ENCODE measurements around the gene PLCG1.
"Not testable (repeated sequence)": the region's sequence is repeated elsewhere in the genome, so short reads cannot be mapped to it uniquely, and the experiment has no call there.

Gene PLCG1

GRCh38 chr20:41124451-41125094, 12.8 kb upstream of the PLCG1 start:
- no peak for DNase-seq (ENCODE audit: low spot score)

GRCh38 chr20:41125530-41126457, 11.5 kb upstream of the PLCG1 start:
- no peak for DNase-seq (ENCODE audit: low spot score)

DNA sequence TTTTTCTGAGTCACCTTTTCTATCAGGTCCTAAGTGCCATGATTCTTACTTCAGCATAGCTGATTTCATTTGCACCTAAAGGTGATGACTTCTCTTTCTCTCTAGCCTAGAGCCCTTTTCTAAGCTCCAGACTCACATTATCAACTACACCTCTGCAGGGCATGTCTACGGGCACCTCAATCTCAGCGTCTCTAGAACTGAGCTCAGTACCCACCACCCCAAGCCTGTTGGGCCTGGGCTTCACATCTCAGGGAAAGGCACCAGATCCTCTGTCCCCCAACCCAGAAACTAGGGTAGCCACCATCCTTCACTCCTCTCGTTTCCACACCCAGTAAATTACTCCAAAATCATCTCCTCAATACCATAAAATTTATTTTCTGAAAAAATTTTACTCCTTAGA, 10.6 kb upstream of the PLCG1 start:
- DNase-seq (ENCODE audit: low spot score), result no peak

DNA sequence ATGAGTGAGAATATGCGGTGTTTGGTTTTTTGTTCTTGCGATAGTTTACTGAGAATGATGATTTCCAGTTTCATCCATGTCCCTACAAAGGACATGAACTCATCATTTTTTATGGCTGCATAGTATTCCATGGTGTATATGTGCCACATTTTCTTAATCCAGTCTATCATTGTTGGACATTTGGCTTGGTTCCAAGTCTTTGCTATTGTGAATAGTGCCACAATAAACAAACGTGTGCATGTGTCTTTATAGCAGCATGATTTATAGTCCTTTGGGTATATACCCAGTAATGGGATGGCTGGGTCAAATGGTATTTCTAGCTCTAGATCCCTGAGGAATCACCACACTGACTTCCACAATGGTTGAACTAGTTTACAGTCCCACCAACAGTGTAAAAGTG, 9.0 kb upstream of the PLCG1 start:
- not testable (repeated sequence) for DNase-seq (ENCODE audit: low spot score)

GRCh38 chr20:41131594-41132387, 5.6 kb upstream of the PLCG1 start:
- no peak for DNase-seq (ENCODE audit: low spot score)

DNA sequence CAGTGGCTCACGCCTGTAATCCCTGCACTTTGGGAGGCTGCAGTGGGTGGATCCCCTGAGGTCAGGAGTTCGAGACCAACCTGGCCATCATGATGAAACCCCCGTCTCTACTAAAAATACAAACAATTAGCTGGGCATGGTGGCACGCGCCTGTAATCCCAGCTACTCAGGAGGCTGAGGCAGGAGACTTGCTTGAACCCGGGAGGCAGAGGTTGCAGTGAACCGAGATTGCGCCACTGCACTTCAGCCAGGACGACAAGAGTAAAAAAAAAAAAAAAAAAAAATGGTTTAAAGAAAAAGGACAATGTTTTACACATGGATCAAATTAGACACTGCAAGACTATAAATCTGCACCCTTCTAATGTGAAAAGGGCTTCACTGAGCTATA, 5.0 kb upstream of the PLCG1 start:
- not testable (repeated sequence) for DNase-seq (ENCODE audit: low spot score)

DNA sequence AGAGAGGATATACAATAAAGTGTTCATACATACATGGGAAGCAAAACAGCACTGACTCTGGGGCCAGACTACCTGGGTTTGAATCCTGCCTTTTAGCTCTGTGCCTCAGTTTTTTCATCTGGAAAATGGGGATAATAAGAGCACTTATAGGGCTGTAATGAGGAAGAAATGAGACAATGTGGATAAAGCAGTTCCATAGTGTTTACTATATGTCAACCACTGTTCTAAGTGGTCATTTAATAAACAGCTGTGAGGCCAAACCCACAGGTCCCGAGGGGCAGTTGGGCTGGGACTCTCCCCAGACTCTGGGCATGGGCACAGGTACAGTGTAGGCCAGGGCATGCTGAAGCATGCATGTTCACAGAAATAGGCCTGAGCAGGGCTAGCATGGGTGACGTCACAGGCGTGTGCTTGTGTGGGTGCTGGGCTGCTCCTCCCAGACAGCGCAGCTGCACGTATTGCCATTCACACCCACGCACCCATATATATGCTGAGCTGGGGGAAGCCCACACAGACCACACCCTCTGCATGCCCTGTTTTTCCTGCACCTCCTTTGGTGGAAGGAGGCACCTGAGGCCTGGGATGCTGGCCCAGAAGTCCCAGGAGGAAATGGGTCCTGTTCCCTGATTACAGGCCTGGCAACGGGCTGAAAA, 3.5 kb upstream of the PLCG1 start:
- DNase-seq (ENCODE audit: low spot score), result no peak

DNA sequence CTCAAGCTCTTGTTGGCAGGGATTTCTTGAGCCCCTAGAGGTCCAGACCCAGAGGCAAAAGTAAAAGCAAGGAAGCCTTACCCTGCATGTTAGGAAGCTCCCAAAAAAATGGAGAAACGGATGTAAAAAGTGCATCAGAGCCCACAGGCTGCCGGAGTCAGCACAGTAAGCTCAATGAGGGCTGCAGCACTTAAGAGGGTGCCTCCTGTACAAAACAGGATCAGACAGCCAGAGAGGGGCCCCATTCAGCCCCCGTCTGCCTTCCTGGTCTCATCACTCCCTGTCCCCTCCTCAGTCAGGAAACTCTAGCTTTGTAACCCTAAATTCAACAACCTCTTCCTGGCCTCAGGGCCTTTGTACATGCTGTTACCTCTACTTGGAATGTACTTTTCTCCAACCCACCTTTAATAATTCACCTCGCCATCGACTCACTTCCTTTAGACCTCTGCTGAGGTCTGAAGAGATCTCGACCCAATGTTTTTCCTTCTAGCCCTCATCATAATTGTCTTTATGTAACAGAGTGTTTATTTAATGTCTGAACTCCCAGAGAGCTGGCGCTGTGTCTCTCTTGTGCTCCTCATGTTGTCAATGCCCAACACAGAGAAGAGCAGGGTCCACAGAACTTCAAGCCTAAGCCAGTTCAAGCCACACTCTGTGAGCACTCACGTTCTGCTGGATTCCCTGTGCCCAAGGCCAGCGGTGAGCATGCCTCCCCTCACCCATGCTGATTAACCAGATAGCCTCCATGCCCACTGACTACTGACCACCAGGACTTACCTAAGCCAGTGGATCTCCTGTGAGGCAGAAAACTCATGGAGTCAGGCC, 2.8 kb upstream of the PLCG1 start:
- DNase-seq (ENCODE audit: low spot score), result no peak

GRCh38 chr20:41135187-41135887, 2.0 kb upstream of the PLCG1 start:
- DNase-seq (ENCODE audit: low spot score), result peak; percentile 64

DNA sequence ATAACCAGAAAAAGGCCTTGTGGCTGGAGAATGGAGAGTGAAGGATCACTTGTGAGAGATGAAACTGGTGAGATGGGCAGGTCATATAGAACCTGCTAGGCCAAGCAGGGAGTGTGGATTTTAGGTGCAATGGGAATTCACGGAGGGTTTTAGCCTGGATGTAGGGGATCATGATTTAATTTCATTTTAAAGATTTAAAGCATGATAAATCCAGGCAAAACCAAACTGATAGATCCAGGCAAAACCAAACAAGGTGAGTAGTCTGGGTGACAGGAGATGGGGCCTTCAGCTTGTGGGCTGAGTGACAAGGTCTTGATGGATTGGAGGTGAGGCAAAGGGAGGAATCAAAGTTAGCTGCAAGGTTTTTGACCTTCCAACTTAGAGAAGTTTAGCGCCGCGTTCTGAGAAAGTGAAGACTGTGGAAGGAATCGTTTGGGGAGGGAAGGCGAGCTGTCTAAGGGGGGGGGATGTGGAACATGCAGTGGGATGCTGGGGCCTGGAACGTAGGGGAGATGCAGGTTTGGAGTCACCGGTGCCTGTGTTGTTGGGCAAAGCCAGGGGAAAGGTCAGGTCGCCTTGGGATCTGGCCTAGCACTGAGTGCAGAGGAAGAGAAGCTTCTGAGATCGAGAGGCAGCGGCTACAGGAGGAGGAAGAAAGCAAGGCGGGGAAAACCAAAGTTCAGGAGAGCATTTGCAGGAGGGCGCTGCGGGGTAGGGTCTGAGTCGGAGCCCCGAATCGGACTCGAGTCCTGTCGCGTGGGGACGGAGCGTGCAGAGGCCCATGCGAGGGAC, 1.3 kb upstream of the PLCG1 start:
- DNase-seq (ENCODE audit: low spot score), result no peak

DNA sequence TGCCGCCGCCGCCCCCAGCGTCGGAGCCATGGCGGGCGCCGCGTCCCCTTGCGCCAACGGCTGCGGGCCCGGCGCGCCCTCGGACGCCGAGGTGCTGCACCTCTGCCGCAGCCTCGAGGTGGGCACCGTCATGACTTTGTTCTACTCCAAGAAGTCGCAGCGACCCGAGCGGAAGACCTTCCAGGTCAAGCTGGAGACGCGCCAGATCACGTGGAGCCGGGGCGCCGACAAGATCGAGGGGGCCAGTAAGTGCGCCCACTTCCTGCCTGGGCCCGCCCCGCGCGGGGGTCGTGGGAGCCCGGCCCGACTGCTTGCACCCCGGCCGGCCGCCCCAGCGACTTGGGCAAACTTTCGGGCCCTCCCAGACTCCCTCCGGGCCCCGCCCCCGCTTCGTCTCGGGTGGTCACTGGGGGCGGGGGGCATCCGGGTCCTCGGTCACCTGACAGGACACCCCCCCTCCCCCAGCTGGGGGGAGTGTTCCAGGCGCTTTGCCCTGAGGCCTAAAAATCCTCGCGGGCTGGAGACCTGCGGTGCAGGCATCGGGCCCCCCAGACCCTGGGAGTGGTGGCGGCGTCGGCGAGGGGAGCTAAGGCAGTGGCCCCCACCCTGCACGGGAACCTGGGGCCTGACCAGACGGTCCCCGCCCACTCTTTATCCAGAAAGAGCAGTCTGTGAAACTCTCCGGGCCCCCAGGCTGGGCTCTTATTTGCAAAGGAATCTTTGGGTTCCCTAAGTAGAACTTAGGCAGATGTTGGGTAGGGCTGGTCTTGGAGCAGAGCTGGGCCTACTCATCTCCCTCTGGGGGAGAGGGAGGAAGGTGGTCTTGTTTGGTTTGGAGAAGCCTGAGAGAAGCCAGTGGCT, 501 bp downstream of the PLCG1 start:
- peak; percentile 90 for DNase-seq (ENCODE audit: low spot score)

DNA sequence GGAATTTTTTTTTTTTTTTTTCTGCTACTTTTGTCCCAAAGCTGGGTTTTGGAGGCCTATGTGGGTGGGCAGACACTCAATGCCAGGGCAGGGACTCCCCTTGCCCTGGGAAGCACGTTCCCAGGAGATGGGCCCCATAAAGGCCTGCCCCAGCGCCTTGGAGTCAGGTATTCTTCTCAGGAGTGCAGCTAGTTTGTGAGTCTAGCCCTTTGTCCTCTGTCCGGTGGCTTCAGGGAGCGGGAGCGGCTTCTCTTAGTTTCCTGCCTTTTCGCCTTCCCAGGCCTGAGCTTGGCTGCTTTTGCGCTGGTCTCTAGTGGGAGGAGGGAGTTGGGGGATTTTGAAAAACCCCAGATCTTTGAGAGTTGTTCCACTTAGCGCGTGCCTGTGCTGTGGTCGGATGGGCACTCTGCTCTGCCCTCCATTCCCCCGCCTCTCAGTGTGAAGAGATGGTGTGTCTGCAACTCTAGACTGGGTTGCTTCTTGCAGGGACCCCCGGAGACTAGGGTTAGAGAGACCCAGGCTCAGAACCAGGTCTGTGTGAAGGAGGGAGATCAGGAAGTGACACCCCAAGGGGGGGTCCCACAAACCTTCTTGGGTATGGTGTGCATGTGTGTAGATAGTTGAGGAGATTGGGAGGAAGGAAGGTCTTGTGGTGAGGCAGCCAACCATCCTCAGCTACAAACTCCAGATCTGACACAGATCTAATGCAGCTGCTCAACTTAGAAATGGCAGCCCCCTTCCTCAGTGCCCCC, 1.3 kb downstream of the PLCG1 start:
- peak; percentile 54 for DNase-seq (ENCODE audit: low spot score)

- DNase-seq (ENCODE audit: low spot score), result no peak
Measured at GRCh38 chr20:41139227-41140093, 2.1 kb downstream of the PLCG1 start.

GRCh38 chr20:41140226-41141133, 3.1 kb downstream of the PLCG1 start:
- DNase-seq (ENCODE audit: low spot score), result no peak

GRCh38 chr20:41141153-41141815, 3.9 kb downstream of the PLCG1 start:
- DNase-seq (ENCODE audit: low spot score), result no peak
